Measurements from ENCODE around the gene CMSS1.

DNA sequence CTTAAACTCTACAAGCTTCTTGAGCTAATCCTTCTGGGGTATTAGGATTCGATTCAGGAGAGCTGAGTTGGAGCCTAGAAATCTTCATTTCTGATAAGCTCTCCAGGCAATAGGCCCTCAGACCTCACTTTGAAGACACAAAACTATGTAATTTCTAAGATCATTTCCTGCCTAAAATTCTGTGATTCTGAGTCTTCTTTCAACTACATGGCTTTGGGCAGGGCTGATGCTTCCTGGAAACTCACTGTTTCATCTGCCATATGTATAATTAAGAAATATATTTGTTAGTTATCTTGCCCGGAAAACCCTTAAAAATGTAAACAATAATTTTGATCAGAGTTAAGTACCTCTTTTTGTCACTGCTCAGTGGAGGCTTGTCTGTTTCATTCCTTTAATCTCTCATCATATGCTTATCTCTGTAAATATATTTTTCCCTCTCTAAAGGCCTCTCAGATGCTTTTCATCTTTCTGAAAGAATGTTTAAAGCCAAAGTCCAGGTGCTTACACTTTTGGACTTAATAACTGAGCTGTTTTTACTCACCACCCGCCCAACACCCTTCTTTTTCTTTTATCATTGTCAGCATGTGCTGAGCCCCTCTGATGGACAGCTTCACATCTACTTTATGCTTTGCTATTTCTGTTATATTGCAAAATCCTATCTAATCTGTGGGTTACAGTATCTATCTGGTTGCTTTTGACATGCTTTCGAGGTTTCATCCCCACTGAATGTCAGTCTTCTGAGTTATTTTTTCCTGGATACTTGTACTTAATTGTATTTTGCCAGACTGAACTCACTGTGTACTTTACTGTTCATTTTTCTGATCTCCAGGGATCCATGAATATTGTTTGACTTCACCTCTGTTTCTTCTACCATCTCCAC is 258.4 kb downstream of the CMSS1 start:
- TF ChIP-seq, protein P1, sequence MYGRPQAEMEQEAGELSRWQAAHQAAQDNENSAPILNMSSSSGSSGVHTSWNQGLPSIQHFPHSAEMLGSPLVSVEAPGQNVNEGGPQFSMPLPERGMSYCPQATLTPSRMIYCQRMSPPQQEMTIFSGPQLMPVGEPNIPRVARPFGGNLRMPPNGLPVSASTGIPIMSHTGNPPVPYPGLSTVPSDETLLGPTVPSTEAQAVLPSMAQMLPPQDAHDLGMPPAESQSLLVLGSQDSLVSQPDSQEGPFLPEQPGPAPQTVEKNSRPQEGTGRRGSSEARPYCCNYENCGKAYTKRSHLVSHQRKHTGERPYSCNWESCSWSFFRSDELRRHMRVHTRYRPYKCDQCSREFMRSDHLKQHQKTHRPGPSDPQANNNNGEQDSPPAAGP (tag by site-specific recombination; IDR thresholded peaks at IDR 0.05) = no peak
- TF ChIP-seq HOXC10 (CRISPR knock-in tag; IDR thresholded peaks at IDR 0.05) = no peak
- TF ChIP-seq, protein P2, sequence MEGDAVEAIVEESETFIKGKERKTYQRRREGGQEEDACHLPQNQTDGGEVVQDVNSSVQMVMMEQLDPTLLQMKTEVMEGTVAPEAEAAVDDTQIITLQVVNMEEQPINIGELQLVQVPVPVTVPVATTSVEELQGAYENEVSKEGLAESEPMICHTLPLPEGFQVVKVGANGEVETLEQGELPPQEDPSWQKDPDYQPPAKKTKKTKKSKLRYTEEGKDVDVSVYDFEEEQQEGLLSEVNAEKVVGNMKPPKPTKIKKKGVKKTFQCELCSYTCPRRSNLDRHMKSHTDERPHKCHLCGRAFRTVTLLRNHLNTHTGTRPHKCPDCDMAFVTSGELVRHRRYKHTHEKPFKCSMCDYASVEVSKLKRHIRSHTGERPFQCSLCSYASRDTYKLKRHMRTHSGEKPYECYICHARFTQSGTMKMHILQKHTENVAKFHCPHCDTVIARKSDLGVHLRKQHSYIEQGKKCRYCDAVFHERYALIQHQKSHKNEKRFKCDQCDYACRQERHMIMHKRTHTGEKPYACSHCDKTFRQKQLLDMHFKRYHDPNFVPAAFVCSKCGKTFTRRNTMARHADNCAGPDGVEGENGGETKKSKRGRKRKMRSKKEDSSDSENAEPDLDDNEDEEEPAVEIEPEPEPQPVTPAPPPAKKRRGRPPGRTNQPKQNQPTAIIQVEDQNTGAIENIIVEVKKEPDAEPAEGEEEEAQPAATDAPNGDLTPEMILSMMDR (tag by site-specific recombination; IDR thresholded peaks at IDR 0.05) = no peak
